ENCODE data around the gene SNCB.
"Not testable (repeated sequence)": the region's sequence is repeated elsewhere in the genome, so short reads cannot be mapped to it uniquely, and the experiment has no call there.

SNCB gene

GRCh38 chr5:176592573-176592972 is 37.8 kb downstream of the SNCB start:
- TF ChIP-seq CTCF (IDR thresholded peaks at IDR 0.05; ENCODE audit: borderline replicate concordance, insufficient read depth, low read depth, low read length) = no peak
- H3K4me3 ChIP-seq (ENCODE audit: low read depth, low read length) = no peak overlapping the region

- not testable (repeated sequence) for H3K4me3 ChIP-seq (ENCODE audit: low read depth, low read length)
Observed at GRCh38 chr5:176591667-176592066, 38.7 kb downstream of the SNCB start.

- no peak overlapping the region for H3K4me3 ChIP-seq (ENCODE audit: low read depth, low read length)
Observed at GRCh38 chr5:176590035-176590717, 40.2 kb downstream of the SNCB start.

GRCh38 chr5:176589039-176589769 is 41.1 kb downstream of the SNCB start:
- H3K4me3 ChIP-seq (ENCODE audit: low read depth, low read length) = no peak overlapping the region
- TF ChIP-seq CTCF (IDR thresholded peaks at IDR 0.05; ENCODE audit: borderline replicate concordance, insufficient read depth, low read depth, low read length) = no peak

More at GRCh38 chr5:176590035-176590717, 40.2 kb downstream of the SNCB start:
- no peak for TF ChIP-seq CTCF (IDR thresholded peaks at IDR 0.05; ENCODE audit: borderline replicate concordance, insufficient read depth, low read depth, low read length)

- no peak overlapping the region for H3K4me3 ChIP-seq (ENCODE audit: low read depth, low read length)
- TF ChIP-seq CTCF (IDR thresholded peaks at IDR 0.05; ENCODE audit: borderline replicate concordance, insufficient read depth, low read depth, low read length) = no peak
Observed at GRCh38 chr5:176588297-176588696, 42.0 kb downstream of the SNCB start.

- TF ChIP-seq CTCF (IDR thresholded peaks at IDR 0.05; ENCODE audit: borderline replicate concordance, insufficient read depth, low read depth, low read length) = no peak
- H3K4me3 ChIP-seq (ENCODE audit: low read depth, low read length) = no peak overlapping the region
Observed at GRCh38 chr5:176587398-176587797, 42.9 kb downstream of the SNCB start.

- no peak overlapping the region for H3K4me3 ChIP-seq (ENCODE audit: low read depth, low read length)
- no peak for TF ChIP-seq CTCF (IDR thresholded peaks at IDR 0.05; ENCODE audit: borderline replicate concordance, insufficient read depth, low read depth, low read length)
Observed at GRCh38 chr5:176583076-176583475, 47.3 kb downstream of the SNCB start.
